ENCODE measurements around the gene LRIT1. TPM values are rescaled to one million over a fixed set of nuclear protein-coding genes. Genes with fewer than 3 reads are reported as not detected.

The LRIT1 gene
- total and polyA plus RNA-seq, 5 donors from 2014 or later, result not detected

DNA sequence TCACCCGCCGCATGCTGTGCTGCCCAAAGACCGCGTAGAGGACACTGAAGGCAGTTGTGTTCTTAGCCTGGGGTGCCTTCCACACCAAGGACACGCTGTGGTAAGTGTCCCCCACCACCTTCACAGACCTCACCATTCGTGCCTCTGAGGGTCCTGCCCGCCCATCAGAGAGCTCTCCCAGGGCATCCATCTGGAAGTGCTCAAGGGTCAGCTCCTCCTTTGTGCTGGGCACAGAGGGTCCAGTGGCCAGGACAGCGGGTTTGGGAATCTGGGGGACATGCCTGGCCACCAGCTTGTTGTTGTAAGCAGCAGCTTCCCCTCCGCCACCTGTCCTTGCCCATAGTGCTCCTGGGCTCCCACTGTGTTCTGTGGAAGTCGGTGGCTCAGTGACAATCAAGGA, 9.0 kb downstream of the LRIT1 start:
- Mint-ChIP-seq H3K4me1 (no peaks in the 10 kb centered on the region), H3K36me3 (no peaks in the 10 kb centered on the region), H3K27me3 (peaks cover 13% of the 10 kb centered on the region), H3K4me3 (no peak overlapping the region), H3K9me3 (no peaks in the 10 kb centered on the region), H3K27ac (no peak overlapping the region)
- Histone ChIP-seq H3K36me3 (ENCODE audit: control insufficient read depth, insufficient read depth, low read length) (no peaks in the 10 kb centered on the region), H3K9me3 (ENCODE audit: control insufficient read depth in 2 of 2, low read length in 2 of 2) (no peaks in the 10 kb centered on the region), H3K27me3 (ENCODE audit: control insufficient read depth, insufficient read depth, low read length) (peaks cover 2% of the 10 kb centered on the region), H3K4me1 (ENCODE audit: control insufficient read depth, insufficient read depth, low read length, poor library complexity, severe bottlenecking) (no peaks in the 10 kb centered on the region), H3K4me3 (ENCODE audit: low read depth, low read length) (no peak overlapping the region), H3K27ac (ENCODE audit: insufficient read depth, low read length, poor library complexity, severe bottlenecking) (no peak overlapping the region)
- ATAC-seq (ENCODE audit: low read depth in 2 of 2) (no peak), DNase-seq (no peak)

DNA sequence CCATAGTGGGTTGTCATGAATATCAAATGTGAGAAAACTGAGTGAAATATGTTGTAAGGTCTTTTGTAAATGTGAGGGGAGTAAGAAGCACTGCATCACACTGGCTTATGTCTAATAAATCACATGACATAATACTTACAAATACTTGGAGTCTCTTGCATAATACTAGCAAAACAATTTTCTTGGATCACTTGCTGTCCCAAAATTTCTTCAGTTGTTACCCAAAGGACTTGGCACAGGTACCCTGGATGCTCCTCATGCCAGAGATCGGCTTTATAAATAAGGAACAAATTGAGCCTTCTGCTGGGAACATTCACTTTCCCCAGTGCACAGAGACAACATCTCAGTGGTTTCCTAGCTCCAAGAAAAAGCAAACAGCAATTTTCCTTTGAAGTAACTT, 11.0 kb downstream of the LRIT1 start:
- Mint-ChIP-seq H3K36me3 (no peaks in the 10 kb centered on the region), H3K27me3 (peaks cover 3% of the 10 kb centered on the region), H3K4me1 (no peaks in the 10 kb centered on the region), H3K4me3 (no peak overlapping the region), H3K27ac (no peak overlapping the region), H3K9me3 (no peaks in the 10 kb centered on the region)
- H3K36me3 ChIP-seq (ENCODE audit: control insufficient read depth, insufficient read depth, low read length), result no peaks in the 10 kb centered on the region
- no peaks in the 10 kb centered on the region for H3K4me1 ChIP-seq (ENCODE audit: control insufficient read depth, insufficient read depth, low read length, poor library complexity, severe bottlenecking)
- ATAC-seq (ENCODE audit: low read depth in 2 of 2), result no peak
- H3K27ac ChIP-seq (ENCODE audit: insufficient read depth, low read length, poor library complexity, severe bottlenecking), result no peak overlapping the region
- peaks cover 2% of the 10 kb centered on the region for H3K27me3 ChIP-seq (ENCODE audit: control insufficient read depth, insufficient read depth, low read length)
- H3K4me3 ChIP-seq (ENCODE audit: low read depth, low read length), result no peak overlapping the region
- H3K9me3 ChIP-seq (ENCODE audit: control insufficient read depth in 2 of 2, low read length in 2 of 2), result no peaks in the 10 kb centered on the region
- DNase-seq, result no peak

DNA sequence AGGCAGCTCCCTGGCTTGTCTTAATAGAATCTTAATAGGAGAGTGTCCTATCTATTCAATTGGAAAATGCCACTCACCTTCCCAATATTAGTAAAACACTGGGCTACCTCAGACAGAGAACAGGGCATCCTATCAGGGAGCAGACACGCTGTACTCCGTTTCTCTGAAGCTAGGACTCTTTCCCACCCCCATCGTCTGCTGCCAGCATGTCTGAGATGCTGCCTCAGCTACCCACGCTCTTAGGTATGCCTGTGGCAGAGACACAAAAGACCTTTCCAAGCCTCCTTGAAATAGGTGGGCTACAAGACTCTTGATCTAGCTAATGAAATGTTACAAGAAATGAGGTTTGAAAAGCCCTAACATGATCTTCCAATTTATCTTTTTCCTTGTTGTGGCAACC, 13.5 kb downstream of the LRIT1 start:
- no peaks in the 10 kb centered on the region for H3K4me1 ChIP-seq (ENCODE audit: control insufficient read depth, insufficient read depth, low read length, poor library complexity, severe bottlenecking)
- no peaks in the 10 kb centered on the region for H3K27me3 Mint-ChIP-seq
- ATAC-seq (ENCODE audit: low read depth in 2 of 2) (no peak), DNase-seq (no peak)
- no peak overlapping the region for H3K4me3 ChIP-seq (ENCODE audit: low read depth, low read length)
- no peaks in the 10 kb centered on the region for H3K9me3 Mint-ChIP-seq
- H3K27ac Mint-ChIP-seq, result no peak overlapping the region
- no peaks in the 10 kb centered on the region for H3K36me3 Mint-ChIP-seq
- H3K4me1 Mint-ChIP-seq, result no peaks in the 10 kb centered on the region
- H3K27ac ChIP-seq (ENCODE audit: insufficient read depth, low read length, poor library complexity, severe bottlenecking), result no peak overlapping the region
- H3K27me3 ChIP-seq (ENCODE audit: control insufficient read depth, insufficient read depth, low read length), result no peaks in the 10 kb centered on the region
- H3K9me3 ChIP-seq (ENCODE audit: control insufficient read depth in 2 of 2, low read length in 2 of 2), result no peaks in the 10 kb centered on the region
- no peaks in the 10 kb centered on the region for H3K36me3 ChIP-seq (ENCODE audit: control insufficient read depth, insufficient read depth, low read length)
- no peak overlapping the region for H3K4me3 Mint-ChIP-seq

DNA sequence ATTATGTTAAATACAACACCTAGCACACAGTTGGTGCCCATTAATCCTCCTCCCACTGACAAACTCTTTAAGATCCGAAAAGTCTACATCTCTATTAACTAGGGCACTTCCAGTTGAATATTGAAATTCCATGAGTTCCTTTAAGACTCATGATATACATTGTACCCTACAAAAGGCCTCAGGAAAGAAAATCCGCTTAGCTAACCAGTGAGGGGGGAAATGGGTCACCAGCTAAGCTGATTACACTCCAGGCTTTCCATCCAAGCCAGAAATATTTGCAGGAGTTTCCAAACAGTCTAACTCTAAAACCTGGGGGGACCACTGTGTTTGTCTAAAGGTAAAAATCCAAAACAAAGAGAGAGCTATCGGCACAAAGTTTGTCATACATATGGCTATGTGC, 14.7 kb downstream of the LRIT1 start:
- Mint-ChIP-seq H3K4me1 (no peaks in the 10 kb centered on the region), H3K9me3 (no peaks in the 10 kb centered on the region), H3K27me3 (no peaks in the 10 kb centered on the region), H3K27ac (no peak overlapping the region), H3K4me3 (no peak overlapping the region), H3K36me3 (no peaks in the 10 kb centered on the region)
- Histone ChIP-seq H3K9me3 (ENCODE audit: control insufficient read depth in 2 of 2, low read length in 2 of 2) (no peaks in the 10 kb centered on the region), H3K27ac (ENCODE audit: insufficient read depth, low read length, poor library complexity, severe bottlenecking) (no peak overlapping the region), H3K36me3 (ENCODE audit: control insufficient read depth, insufficient read depth, low read length) (no peaks in the 10 kb centered on the region), H3K4me1 (ENCODE audit: control insufficient read depth, insufficient read depth, low read length, poor library complexity, severe bottlenecking) (no peaks in the 10 kb centered on the region), H3K27me3 (ENCODE audit: control insufficient read depth, insufficient read depth, low read length) (no peaks in the 10 kb centered on the region), H3K4me3 (ENCODE audit: low read depth, low read length) (no peak overlapping the region)
- no peak for ATAC-seq (ENCODE audit: low read depth in 2 of 2)
- no peak for DNase-seq

DNA sequence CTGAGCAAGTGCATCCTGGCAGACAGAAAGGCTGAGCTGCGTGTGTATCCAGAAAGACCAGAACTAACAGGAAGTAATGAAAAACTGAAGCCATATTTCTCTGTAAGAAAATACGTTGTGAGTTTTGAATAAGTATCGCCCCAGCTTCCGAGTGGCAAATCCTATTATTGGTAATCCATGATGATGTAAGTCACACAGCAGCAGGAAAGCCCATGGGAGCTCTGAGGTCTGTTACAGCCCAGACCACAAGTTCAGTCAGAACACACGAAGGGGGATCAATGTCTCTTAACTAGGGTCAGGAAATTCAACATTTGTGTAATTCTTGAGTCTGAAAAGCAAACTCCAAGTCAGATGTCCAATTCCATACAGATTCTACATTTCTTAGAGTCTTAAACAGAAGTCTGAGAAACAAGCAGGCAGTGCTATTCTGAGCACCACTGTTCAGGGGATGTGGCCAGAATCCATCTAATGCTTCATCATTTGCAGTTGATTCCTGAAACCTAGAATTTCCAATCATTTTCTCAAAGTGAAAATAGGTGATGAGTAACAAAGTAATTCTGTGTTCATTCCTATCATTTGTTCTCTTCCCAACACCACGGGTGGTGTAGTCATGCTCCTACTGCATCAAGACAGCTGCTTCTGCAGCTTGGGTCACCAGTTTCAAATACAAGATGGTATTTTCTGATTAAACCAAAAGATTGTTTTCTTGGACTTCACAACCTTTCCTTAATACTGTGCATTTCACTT, 15.7 kb downstream of the LRIT1 start, which contains the start of gene LRIT2:
LRIT2 (minus strand) TSS at position 118 of the 747 bp plus-strand sequence; CDS start at position 94, 24 bp downstream.
- DNase-seq (no peak), ATAC-seq (ENCODE audit: low read depth in 2 of 2) (no peak)
- Histone ChIP-seq H3K36me3 (ENCODE audit: control insufficient read depth, insufficient read depth, low read length) (no peaks in the 10 kb centered on the region), H3K4me1 (ENCODE audit: control insufficient read depth, insufficient read depth, low read length, poor library complexity, severe bottlenecking) (no peaks in the 10 kb centered on the region), H3K4me3 (ENCODE audit: low read depth, low read length) (no peak within 1 kb of the TSS), H3K9me3 (ENCODE audit: control insufficient read depth in 2 of 2, low read length in 2 of 2) (no peaks in the 10 kb centered on the region), H3K27me3 (ENCODE audit: control insufficient read depth, insufficient read depth, low read length) (no peaks in the 10 kb centered on the region), H3K27ac (ENCODE audit: insufficient read depth, low read length, poor library complexity, severe bottlenecking) (no peak within 1 kb of the TSS)
- Mint-ChIP-seq H3K27me3 (no peaks in the 10 kb centered on the region), H3K9me3 (peaks cover 0 to 2% (median 0%) of the 10 kb centered on the region in 7 donors), H3K4me1 (no peaks in the 10 kb centered on the region), H3K36me3 (no peaks in the 10 kb centered on the region), H3K27ac (no peak within 1 kb of the TSS), H3K4me3 (no peak within 1 kb of the TSS)

DNA sequence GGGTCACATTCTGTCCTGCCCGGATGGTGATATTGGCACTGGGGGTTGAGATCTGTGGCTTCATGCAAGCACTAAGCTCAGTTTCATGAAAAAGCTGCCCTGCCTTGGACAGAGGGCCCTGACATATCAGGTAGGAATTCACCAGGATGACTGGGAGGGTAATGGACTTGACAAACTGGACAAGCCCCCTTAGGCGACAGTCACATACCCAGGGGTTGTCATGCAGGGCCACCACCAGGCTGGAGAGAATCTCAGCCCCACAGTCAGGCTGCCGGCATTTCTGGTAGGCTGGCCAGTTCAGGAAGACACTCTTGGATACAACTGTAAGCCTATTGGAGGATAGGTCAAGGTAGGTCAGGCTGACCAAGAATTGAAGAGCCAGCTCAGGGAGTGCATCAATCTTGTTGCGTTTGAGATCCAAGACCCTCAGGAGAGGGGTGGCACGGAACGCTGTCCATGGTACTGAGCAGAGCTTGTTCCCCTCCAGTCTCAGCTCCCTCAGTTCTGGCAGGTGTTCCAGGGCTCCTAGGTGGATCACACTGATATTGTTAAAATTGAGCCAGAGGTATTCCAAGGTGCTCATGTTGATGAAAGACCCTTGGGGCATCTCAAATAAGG, 16.8 kb downstream of the LRIT1 start:
- no peak overlapping the region for H3K4me3 ChIP-seq (ENCODE audit: low read depth, low read length)
- Mint-ChIP-seq H3K27me3 (no peaks in the 10 kb centered on the region), H3K36me3 (no peaks in the 10 kb centered on the region), H3K4me3 (no peak overlapping the region), H3K9me3 (peaks cover 0 to 4% (median 0%) of the 10 kb centered on the region in 7 donors), H3K4me1 (no peaks in the 10 kb centered on the region), H3K27ac (no peak overlapping the region)
- ATAC-seq (ENCODE audit: low read depth in 2 of 2) (no peak), DNase-seq (no peak)
- peaks cover 0 to 2% of the 10 kb centered on the region in 2 experiments for H3K9me3 ChIP-seq (ENCODE audit: control insufficient read depth in 2 of 2, low read length in 2 of 2)
- H3K27ac ChIP-seq (ENCODE audit: insufficient read depth, low read length, poor library complexity, severe bottlenecking), result no peak overlapping the region
- no peaks in the 10 kb centered on the region for H3K4me1 ChIP-seq (ENCODE audit: control insufficient read depth, insufficient read depth, low read length, poor library complexity, severe bottlenecking)
- no peaks in the 10 kb centered on the region for H3K36me3 ChIP-seq (ENCODE audit: control insufficient read depth, insufficient read depth, low read length)
- no peaks in the 10 kb centered on the region for H3K27me3 ChIP-seq (ENCODE audit: control insufficient read depth, insufficient read depth, low read length)

DNA sequence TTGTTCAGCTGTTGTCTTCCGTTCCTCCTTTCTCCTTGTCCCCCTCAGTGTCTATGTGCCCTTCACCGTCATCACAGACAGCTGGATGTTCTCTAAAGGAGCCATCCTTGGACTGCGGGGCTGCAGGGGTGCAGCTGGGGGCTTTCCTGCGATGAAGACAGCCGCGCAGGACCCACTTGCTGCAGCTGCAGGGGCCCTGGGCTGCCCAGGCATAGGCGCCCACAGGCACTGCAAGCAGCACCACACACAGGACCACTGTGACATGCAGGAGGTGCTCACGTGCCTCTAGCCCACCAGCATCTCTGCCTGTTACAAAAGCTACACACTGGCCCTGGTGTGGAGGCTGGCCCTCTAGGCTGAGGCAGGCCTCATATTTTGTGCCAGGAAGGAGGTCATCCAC, 19.4 kb downstream of the LRIT1 start:
- H3K9me3 ChIP-seq (ENCODE audit: control insufficient read depth in 2 of 2, low read length in 2 of 2), result peaks cover 0 to 6% of the 10 kb centered on the region in 2 experiments
- H3K4me1 ChIP-seq (ENCODE audit: control insufficient read depth, insufficient read depth, low read length, poor library complexity, severe bottlenecking), result no peaks in the 10 kb centered on the region
- no peaks in the 10 kb centered on the region for H3K36me3 ChIP-seq (ENCODE audit: control insufficient read depth, insufficient read depth, low read length)
- H3K27me3 ChIP-seq (ENCODE audit: control insufficient read depth, insufficient read depth, low read length), result no peaks in the 10 kb centered on the region
- ATAC-seq (ENCODE audit: low read depth in 2 of 2) (no peak), DNase-seq (no peak)
- H3K4me1 Mint-ChIP-seq, result no peaks in the 10 kb centered on the region
- no peak overlapping the region for H3K27ac ChIP-seq (ENCODE audit: insufficient read depth, low read length, poor library complexity, severe bottlenecking)
- H3K36me3 Mint-ChIP-seq, result no peaks in the 10 kb centered on the region
- no peak overlapping the region for H3K4me3 ChIP-seq (ENCODE audit: low read depth, low read length)
- no peaks in the 10 kb centered on the region for H3K27me3 Mint-ChIP-seq
- no peak overlapping the region for H3K4me3 Mint-ChIP-seq
- H3K27ac Mint-ChIP-seq, result no peak overlapping the region
- peaks cover 0 to 5% (median 4%) of the 10 kb centered on the region in 7 donors for H3K9me3 Mint-ChIP-seq

DNA sequence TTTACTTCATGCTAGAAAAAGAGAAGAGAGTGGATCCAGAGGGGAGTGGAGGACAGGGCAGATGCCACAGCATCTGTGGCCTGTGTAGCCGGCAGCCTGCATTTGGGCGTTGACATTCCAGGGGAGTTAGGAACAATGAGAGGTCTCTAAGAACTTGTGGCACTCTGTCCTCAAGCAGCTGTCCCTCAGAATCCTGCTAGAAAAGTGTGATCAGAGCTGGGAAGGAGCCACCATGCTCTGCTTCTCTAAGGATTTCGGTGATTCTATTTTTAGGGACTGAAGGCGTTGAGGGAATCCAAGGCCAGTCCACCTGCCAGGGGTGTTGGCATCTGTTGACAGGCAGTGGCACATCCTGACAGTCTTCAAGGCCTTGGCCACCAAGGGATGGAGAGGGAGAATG, 23.6 kb downstream of the LRIT1 start:
- no peaks in the 10 kb centered on the region for H3K36me3 Mint-ChIP-seq
- no peaks in the 10 kb centered on the region for H3K27me3 Mint-ChIP-seq
- H3K9me3 Mint-ChIP-seq, result peaks cover 0 to 5% (median 4%) of the 10 kb centered on the region in 7 donors
- no peak overlapping the region for H3K4me3 ChIP-seq (ENCODE audit: low read depth, low read length)
- H3K27ac ChIP-seq (ENCODE audit: insufficient read depth, low read length, poor library complexity, severe bottlenecking), result no peak overlapping the region
- H3K4me3 Mint-ChIP-seq, result no peak overlapping the region
- peaks cover 0 to 4% (median 0%) of the 10 kb centered on the region in 4 donors for H3K4me1 Mint-ChIP-seq
- H3K27me3 ChIP-seq (ENCODE audit: control insufficient read depth, insufficient read depth, low read length), result no peaks in the 10 kb centered on the region
- no peak overlapping the region for H3K27ac Mint-ChIP-seq
- H3K9me3 ChIP-seq (ENCODE audit: control insufficient read depth in 2 of 2, low read length in 2 of 2), result peaks cover 0 to 6% of the 10 kb centered on the region in 2 experiments
- H3K36me3 ChIP-seq (ENCODE audit: control insufficient read depth, insufficient read depth, low read length), result no peaks in the 10 kb centered on the region
- no peak for DNase-seq
- ATAC-seq (ENCODE audit: low read depth in 2 of 2), result no peak
- no peaks in the 10 kb centered on the region for H3K4me1 ChIP-seq (ENCODE audit: control insufficient read depth, insufficient read depth, low read length, poor library complexity, severe bottlenecking)
